Lower lobe of right lung (tissue), 2 donors: ENCODE data around the gene UBN2. TPM values are rescaled to one million over a fixed set of nuclear protein-coding genes. Genes with fewer than 3 reads are reported as not detected.

Source experiments
- ATAC-seq, 2 donors: fragments of 200-7000 bp; cut with Tn5 transposase; one replicate each; pipeline ENCODE4 v1.9.1; 2020 to 2022; ENCODE audit warnings: mild to moderate bottlenecking in 2 of 2, moderate library complexity in 2 of 2
- DNase-seq: peaks from one replicate; pipeline ENCODE4 v3.0.0-alpha.2; 2020
- H3K27ac ChIP-seq: fragments of 200-600 bp; one replicate; pipeline ENCODE4 v1.8.0; 2022
- H3K27me3 ChIP-seq: fragments of 200-600 bp; one replicate; pipeline ENCODE4 v1.8.0; 2022; ENCODE audit warnings: low read depth
- H3K36me3 ChIP-seq: fragments of 200-600 bp; one replicate; pipeline ENCODE4 v1.8.0; 2022; ENCODE audit warnings: mild to moderate bottlenecking
- H3K4me1 ChIP-seq: fragments of 200-600 bp; one replicate; pipeline ENCODE4 v1.8.0; 2022
- H3K4me3 ChIP-seq: fragments of 200-600 bp; one replicate; pipeline ENCODE4 v1.8.0; 2022; ENCODE audit warnings: mild to moderate bottlenecking
- H3K9me3 ChIP-seq: fragments of 200-600 bp; one replicate; pipeline ENCODE4 v1.8.0; 2022
- CTCF ChIP-seq: fragments of 200-600 bp; IDR thresholded peaks from one replicate; pipeline ENCODE4 v1.8.0; 2022; ENCODE audit warnings: antibody characterized with exemption, mild to moderate bottlenecking
- intact Hi-C: fragments of 100-400 bp; cut with DNase I; formaldehyde crosslinking; loops from one replicate; pipeline ENCODE4 v1.11.0; 2022
- total RNA-seq: library from RNA; stranded (reverse); fragmentation: NEBNext Ultra II Directional; extraction: Animal tissue kit (Norgen Biotek cat#: 25700); gene quantifications from one replicate; pipeline ENCODE4 v1.2.1, GENCODE V29; 2021
- donor health status: DM: no; HTN: yes; CAD: no; lungs with severe emphysema.

Gene UBN2
- total RNA-seq, 1 donor from 2014 or later = 23.4 TPM

DNA sequence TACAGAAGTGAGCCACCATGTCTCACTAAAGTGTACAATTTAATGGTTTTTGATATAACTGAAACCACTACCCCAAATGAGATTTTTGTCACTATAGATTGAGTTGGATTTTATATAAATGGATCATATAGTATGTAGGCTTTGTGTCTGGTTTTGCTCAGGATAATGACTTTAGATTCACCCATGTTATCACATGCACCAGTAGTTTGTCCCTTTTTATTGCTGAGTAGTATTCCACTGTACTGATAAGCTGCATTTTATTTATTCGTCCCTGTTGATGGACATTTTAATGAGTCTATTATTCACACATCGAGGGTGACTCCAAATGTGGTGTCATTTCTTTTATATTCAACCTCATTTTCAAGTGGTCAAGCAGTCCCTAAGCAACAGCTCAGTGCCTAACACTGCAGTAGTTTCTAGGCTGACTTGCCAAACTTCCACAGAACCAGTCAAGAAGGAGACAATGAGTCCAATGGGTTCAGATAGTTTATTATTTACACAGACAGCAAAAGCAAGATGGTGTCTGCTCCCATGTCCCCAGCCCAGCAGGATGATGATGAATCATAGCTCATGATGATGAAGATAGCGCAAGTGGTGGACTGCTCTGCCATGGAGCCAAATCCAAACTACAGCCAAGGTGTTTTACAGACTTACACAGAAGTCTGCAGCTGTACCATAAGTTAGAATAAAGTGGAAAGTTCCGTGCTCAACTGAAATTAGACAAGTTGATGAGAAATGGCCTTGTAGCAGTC, 103.5 kb downstream of the UBN2 start:
- ATAC-seq (no peak), DNase-seq (no peak)
- TF ChIP-seq CTCF = no peak
- Histone ChIP-seq H3K4me1 (no peaks in the 10 kb centered on the region), H3K9me3 (no peaks in the 10 kb centered on the region), H3K36me3 (no peaks in the 10 kb centered on the region), H3K27ac (no peak overlapping the region), H3K4me3 (no peak overlapping the region), H3K27me3 (no peaks in the 10 kb centered on the region)
- intact Hi-C loops = no loop called here

GRCh38 chr7:139339025-139339424, 108.0 kb downstream of the UBN2 start:
- DNase-seq = no peak

DNA sequence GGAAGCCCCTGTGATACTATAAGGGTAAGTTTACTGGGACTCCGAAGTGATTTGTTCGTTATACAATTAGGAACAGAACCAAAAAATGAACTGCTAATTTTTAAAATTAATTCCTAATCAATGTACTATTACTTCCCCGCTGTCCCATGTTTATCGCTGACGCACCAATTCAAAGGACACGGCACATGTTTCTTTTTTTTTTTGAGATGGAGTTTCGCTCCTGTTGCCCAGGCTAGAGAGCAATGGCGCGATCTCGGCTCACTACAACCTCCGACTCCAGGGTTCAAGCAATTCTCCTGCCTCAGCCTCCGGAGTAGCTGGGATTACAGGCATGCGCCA, 108.6 kb downstream of the UBN2 start:
- Histone ChIP-seq H3K27ac (peak overlapping the region; percentile 100), H3K4me3 (peak overlapping the region; percentile 85), H3K9me3 (no peaks in the 10 kb centered on the region), H3K4me1 (peaks cover 13% of the 10 kb centered on the region), H3K36me3 (no peaks in the 10 kb centered on the region), H3K27me3 (no peaks in the 10 kb centered on the region)
- ATAC-seq (no peak), DNase-seq (no peak)
- no peak for TF ChIP-seq CTCF
- intact Hi-C loops = no loop called here

More at GRCh38 chr7:139339025-139339424, 108.0 kb downstream of the UBN2 start:
- Histone ChIP-seq H3K36me3 (no peaks in the 10 kb centered on the region), H3K27me3 (no peaks in the 10 kb centered on the region), H3K27ac (no peak overlapping the region), H3K4me1 (peaks cover 13% of the 10 kb centered on the region), H3K9me3 (no peaks in the 10 kb centered on the region), H3K4me3 (no peak overlapping the region)
- no peak for ATAC-seq
- intact Hi-C loops = no loop called here
- no peak for TF ChIP-seq CTCF

DNA sequence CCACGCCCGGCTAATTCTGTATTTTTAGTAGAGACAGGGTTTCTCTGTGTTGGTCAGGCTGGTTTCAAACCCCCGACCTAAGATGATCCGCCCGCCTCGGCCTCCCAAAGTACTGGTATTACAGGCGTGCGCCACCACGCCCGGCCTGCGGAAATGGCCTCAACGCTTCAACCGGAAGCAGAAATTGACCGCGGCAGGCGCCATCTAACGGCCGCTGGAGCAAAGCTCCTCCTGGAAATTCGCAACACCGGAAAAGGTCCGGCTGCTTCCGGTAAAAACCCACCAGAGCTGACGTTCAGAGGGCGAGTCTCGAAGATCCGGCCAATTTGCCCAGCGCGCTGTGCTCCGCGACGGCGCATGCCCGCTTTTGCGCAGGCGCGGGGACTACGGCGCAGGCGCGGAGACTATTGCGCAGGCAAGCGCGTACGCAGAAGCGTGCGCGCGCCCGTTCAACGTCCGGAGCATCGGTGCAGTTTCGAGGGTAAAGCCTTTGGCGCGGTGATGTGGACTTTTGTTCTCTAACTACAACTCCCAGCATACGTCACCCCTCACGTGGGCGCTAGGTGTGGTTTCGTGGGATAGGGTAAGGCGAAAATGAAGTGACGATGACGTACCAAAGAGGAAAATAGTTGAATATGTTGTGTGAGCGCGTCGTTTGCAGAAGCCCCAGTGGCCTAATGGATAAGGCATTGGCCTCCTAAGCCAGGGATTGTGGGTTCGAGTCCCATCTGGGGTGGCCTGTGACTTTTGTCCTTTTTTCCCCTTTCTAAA, 109.2 kb downstream of the UBN2 start:
- intact Hi-C loops = no loop called here

DNA sequence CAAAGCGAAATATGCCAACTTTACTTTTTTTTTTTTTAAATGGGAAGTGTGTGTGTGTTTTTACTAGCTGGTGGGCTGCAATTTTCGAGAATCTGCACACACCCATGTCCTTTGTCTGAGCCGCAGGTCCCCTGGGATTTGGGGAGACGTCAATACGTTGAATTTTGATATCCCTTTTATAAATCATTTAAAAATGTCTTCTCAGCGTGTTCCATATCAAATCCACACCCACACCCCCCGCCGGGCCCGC, 109.7 kb downstream of the UBN2 start:
- Histone ChIP-seq H3K27me3 (no peaks in the 10 kb centered on the region), H3K4me1 (peaks cover 13% of the 10 kb centered on the region), H3K36me3 (no peaks in the 10 kb centered on the region), H3K9me3 (no peaks in the 10 kb centered on the region), H3K27ac (peak overlapping the region; percentile 100), H3K4me3 (peak overlapping the region; percentile 85)
- ATAC-seq (peak; percentile 13 to 26), DNase-seq (peak; percentile 86)
- TF ChIP-seq CTCF = no peak
- intact Hi-C loops = no loop called here

More for the DNA sequence above, 109.2 kb downstream of the UBN2 start:
- ATAC-seq = peak; percentile 88 to 94
- peak overlapping the region; percentile 85 for H3K4me3 ChIP-seq
- no peaks in the 10 kb centered on the region for H3K9me3 ChIP-seq
- DNase-seq = peak; percentile 99
- no peaks in the 10 kb centered on the region for H3K27me3 ChIP-seq
- H3K36me3 ChIP-seq = no peaks in the 10 kb centered on the region
- peaks cover 13% of the 10 kb centered on the region for H3K4me1 ChIP-seq
- peak; percentile 79 for TF ChIP-seq CTCF
- H3K27ac ChIP-seq = peak overlapping the region; percentile 100
